Parathyroid adenoma (tissue), 2 donors: ENCODE data around the gene FIZ1.

Source experiments
- H2AFZ ChIP-seq: fragments of 300-600 bp; sonication (generic); one replicate; pipeline ENCODE4 v1.7.0; 2017; ENCODE audit warnings: antibody characterized with exemption, mild to moderate bottlenecking
- H3K27ac ChIP-seq: fragments of 300-600 bp; sonication (generic); one replicate; pipeline ENCODE4 v1.7.0; 2017
- H3K27me3 ChIP-seq: fragments of 300-600 bp; sonication (generic); one replicate; pipeline ENCODE4 v1.7.0; 2017; ENCODE audit warnings: low read length; ENCODE audit not compliant: control insufficient read depth, insufficient read depth
- H3K36me3 ChIP-seq: fragments of 300-600 bp; sonication (generic); one replicate; pipeline ENCODE4 v1.7.0; 2017; ENCODE audit warnings: low read length; ENCODE audit not compliant: control insufficient read depth, insufficient read depth
- H3K4me1 ChIP-seq: fragments of 300-600 bp; sonication (generic); one replicate; pipeline ENCODE4 v1.7.0; 2017; ENCODE audit warnings: control low read depth
- H3K4me2 ChIP-seq: fragments of 300-600 bp; sonication (generic); one replicate; pipeline ENCODE4 v1.7.0; 2017; ENCODE audit warnings: low read length
- H3K4me3 ChIP-seq: fragments of 300-600 bp; sonication (generic); one replicate; pipeline ENCODE4 v1.7.0; 2017; ENCODE audit warnings: low read depth, low read length
- H3K79me2 ChIP-seq: fragments of 300-600 bp; sonication (generic); one replicate; pipeline ENCODE4 v1.7.0; 2017; ENCODE audit warnings: control low read depth
- H3K9ac ChIP-seq: fragments of 300-600 bp; sonication (generic); one replicate; pipeline ENCODE4 v1.7.0; 2017; ENCODE audit warnings: mild to moderate bottlenecking
- H3K9me3 ChIP-seq: fragments of 300-600 bp; sonication (generic); one replicate; pipeline ENCODE4 v1.7.0; 2017; ENCODE audit warnings: low read length; ENCODE audit not compliant: control insufficient read depth
- TF ChIP-seq, protein P1 (sequence below): fragments of 300-600 bp; sonication (generic); IDR thresholded peaks from one replicate; pipeline ENCODE4 v1.7.0; 2017; ENCODE audit warnings: antibody characterized with exemption, mild to moderate bottlenecking
- donor health status: primary hyperparathyroidism.

The FIZ1 gene

DNA sequence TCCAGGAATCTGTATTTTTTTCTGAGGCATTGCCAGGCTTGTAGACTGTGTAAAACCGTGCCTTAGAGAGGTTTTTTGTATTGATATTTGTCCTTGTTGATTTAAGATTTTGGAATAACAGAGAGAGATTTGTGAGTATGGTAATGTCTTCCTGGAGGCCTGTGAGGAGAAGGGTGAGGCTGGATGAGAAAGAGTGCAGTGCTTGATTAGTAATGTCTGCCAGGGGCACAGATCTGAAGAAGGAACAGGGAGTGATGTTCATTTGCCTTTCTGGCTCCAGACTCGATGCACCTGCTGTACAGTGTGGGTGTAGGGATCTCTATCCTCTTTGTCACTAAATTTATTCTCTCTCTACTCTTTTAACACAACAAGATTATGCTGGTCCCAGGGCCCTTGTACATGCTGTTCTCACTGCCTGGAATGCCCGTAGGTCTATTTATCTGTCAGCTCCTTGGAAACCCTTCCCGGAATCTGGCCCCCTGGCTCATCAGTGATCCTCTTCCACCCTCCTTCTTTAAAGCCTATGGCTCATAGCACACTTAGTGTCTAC is 4.2 kb downstream of the FIZ1 start:
- no peaks in the 10 kb centered on the region for H3K27me3 ChIP-seq
- no peaks in the 10 kb centered on the region for H3K4me1 ChIP-seq
- no peaks in the 10 kb centered on the region for H3K9me3 ChIP-seq
- H3K4me3 ChIP-seq, result no peak overlapping the region
- no peak overlapping the region for H3K27ac ChIP-seq
- H3K4me2 ChIP-seq, result no peak overlapping the region
- no peaks in the 10 kb centered on the region for H3K36me3 ChIP-seq
- TF ChIP-seq, protein P1, sequence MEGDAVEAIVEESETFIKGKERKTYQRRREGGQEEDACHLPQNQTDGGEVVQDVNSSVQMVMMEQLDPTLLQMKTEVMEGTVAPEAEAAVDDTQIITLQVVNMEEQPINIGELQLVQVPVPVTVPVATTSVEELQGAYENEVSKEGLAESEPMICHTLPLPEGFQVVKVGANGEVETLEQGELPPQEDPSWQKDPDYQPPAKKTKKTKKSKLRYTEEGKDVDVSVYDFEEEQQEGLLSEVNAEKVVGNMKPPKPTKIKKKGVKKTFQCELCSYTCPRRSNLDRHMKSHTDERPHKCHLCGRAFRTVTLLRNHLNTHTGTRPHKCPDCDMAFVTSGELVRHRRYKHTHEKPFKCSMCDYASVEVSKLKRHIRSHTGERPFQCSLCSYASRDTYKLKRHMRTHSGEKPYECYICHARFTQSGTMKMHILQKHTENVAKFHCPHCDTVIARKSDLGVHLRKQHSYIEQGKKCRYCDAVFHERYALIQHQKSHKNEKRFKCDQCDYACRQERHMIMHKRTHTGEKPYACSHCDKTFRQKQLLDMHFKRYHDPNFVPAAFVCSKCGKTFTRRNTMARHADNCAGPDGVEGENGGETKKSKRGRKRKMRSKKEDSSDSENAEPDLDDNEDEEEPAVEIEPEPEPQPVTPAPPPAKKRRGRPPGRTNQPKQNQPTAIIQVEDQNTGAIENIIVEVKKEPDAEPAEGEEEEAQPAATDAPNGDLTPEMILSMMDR, result no peak
- peaks cover 4% of the 10 kb centered on the region for H3K79me2 ChIP-seq
- no peak overlapping the region for H3K9ac ChIP-seq
- no peak overlapping the region for H2AFZ ChIP-seq

DNA sequence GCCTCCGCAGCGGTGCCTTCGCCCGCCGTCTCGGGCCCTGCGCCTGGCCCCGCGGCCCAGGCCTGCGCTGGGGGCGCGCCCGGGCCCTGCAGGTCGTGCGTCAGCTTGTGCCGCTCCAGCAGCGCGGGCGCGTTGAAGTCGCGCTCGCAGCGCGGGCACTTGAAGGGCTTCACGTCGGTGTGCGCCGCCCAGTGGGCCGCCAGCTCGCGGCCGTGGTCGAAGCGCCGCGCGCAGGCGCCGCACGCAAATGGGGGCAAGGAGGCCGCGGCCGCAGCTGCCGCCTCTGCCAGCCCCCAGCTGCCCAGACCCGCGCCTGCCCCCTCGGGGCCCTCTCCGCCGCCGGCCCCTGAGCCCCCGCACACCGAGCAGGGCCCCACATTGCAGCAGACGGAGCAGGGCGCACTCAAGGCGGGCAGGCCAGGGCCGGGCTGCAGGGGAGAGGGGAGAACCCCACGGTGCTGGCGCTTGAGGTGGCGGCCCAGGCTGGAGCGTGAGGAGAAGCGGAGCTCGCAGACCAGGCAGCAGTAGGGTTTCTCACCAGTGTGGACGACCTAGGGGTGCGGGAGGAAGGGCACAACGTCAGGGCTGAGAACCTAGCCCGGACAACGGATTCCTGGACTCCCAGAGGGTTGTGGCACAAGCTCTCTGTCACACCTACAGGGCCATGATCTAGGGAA is 6.1 kb downstream of the FIZ1 start:
- Histone ChIP-seq H3K9ac (no peak overlapping the region), H3K4me3 (no peak overlapping the region)

DNA sequence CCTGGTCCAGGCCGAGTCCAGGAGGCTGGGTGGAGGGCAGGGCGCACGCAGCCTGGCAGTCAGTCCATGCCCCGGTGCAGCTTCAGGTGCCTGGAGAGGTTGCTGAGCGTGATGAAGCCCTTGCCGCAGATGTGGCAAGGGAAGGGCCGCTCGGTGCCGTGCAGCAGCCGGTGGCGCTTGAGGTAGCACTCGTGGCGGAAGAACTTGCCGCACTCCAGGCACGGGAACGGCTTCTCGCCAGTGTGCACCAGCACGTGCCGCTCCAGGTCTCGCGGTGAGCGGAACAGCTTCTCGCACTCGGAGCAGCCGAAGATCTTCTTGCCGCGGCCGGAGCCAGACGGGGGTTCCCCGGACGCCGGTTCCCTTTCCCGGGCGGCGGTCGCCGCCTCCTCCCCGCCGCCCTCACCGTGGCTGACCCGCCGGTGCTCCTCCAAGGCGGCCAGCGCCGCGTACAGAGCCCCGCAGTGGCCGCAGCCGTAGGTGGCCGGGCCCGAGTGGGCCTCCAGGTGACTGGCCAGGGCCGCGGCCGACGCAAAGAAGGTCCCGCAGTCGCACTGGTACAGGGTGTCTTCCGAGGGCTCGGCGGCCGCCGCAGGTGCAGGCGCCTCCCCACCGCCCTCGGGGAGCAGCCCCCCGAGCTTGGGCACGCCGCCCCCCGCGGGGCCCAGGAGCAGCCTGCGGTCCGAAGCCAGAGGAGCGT is 6.8 kb downstream of the FIZ1 start:
- H3K27me3 ChIP-seq, result no peaks in the 10 kb centered on the region
- H2AFZ ChIP-seq, result no peak overlapping the region
- H3K36me3 ChIP-seq, result no peaks in the 10 kb centered on the region
- H3K4me1 ChIP-seq, result no peaks in the 10 kb centered on the region
- no peak overlapping the region for H3K4me2 ChIP-seq
- no peak overlapping the region for H3K4me3 ChIP-seq
- H3K27ac ChIP-seq, result no peak overlapping the region
- no peaks in the 10 kb centered on the region for H3K9me3 ChIP-seq
- H3K79me2 ChIP-seq, result no peaks in the 10 kb centered on the region
- TF ChIP-seq, protein P1, result no peak
- no peak overlapping the region for H3K9ac ChIP-seq

More for the DNA sequence above, 6.1 kb downstream of the FIZ1 start:
- TF ChIP-seq, protein P1, result no peak
- no peaks in the 10 kb centered on the region for H3K9me3 ChIP-seq
- no peak overlapping the region for H3K4me2 ChIP-seq
- no peaks in the 10 kb centered on the region for H3K27me3 ChIP-seq
- H3K4me1 ChIP-seq, result no peaks in the 10 kb centered on the region
- no peak overlapping the region for H2AFZ ChIP-seq
- no peaks in the 10 kb centered on the region for H3K36me3 ChIP-seq
- H3K27ac ChIP-seq, result no peak overlapping the region
- peaks cover 2% of the 10 kb centered on the region for H3K79me2 ChIP-seq

DNA sequence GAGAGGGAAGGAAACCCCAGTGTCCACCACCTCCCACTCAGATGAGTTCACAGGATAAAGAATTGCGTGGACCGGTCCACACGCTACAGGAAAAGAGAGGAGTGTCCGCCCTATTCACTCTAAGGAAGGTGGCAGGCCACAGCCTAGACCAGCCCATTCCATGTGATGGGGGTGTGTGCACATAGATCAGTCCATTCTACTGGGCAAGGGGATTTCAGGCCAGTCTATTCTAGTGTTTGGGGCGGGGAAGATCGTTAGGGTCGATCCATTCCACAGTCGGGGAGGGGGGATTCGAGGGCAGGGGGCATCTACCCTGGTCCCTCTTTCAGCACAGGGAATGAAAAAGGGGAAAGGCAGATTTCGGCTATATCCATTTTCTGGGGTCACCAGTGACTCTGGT is 7.8 kb downstream of the FIZ1 start:
- Histone ChIP-seq H3K4me1 (peaks cover 5% of the 10 kb centered on the region), H3K27ac (no peak overlapping the region), H3K4me2 (no peak overlapping the region), H3K9me3 (no peaks in the 10 kb centered on the region), H3K27me3 (no peaks in the 10 kb centered on the region), H3K9ac (no peak overlapping the region), H3K79me2 (no peaks in the 10 kb centered on the region), H3K4me3 (no peak overlapping the region), H2AFZ (no peak overlapping the region), H3K36me3 (no peaks in the 10 kb centered on the region)
- TF ChIP-seq, protein P1, result no peak
